ENCODE data around the gene RNU6-9.

DNA sequence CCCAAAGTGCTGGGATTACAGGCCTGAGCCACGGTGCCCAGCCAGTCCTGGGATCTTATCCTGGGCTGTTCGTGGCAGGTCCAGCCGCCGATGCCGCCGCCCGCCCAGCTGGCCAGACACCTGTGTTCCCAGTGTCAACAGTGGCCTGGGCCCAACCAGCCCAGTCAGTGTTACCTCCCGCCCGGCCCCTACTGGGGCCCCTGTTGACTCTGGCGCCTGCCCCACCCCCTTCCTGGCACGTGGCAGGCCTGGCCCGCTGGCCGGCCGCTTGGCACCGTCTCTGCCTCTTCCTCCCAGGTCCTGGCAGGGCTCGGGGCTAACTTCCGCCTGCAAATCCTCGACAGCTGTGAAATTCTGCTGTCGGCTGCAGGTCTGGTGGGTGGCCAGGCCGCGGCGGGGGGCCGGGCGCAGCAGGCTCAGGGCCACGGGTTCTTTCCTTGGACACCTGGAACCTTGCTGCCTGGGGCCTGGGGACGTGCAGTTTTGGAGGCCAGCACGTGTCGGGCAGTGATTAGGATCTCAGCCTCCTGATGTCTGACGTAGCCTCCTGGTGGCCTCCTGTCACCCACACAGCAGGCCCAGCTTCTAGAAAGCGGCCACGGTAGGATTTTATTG, 41.7 kb downstream of the RNU6-9 start:
- TF ChIP-seq, protein P1, sequence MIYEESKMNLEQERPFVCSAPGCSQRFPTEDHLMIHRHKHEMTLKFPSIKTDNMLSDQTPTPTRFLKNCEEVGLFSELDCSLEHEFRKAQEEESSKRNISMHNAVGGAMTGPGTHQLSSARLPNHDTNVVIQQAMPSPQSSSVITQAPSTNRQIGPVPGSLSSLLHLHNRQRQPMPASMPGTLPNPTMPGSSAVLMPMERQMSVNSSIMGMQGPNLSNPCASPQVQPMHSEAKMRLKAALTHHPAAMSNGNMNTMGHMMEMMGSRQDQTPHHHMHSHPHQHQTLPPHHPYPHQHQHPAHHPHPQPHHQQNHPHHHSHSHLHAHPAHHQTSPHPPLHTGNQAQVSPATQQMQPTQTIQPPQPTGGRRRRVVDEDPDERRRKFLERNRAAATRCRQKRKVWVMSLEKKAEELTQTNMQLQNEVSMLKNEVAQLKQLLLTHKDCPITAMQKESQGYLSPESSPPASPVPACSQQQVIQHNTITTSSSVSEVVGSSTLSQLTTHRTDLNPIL (CRISPR knock-in tag; IDR thresholded peaks at IDR 0.05; ENCODE audit: low read depth), result no peak
- TF ChIP-seq ISL1 (CRISPR knock-in tag; IDR thresholded peaks at IDR 0.05) (no peak), ZFP3 (CRISPR knock-in tag; IDR thresholded peaks at IDR 0.05) (no peak), CSDC2 (CRISPR knock-in tag; IDR thresholded peaks at IDR 0.05) (no peak), ESRRG (CRISPR knock-in tag; IDR thresholded peaks at IDR 0.05) (no peak), TCF4 (CRISPR knock-in tag; IDR thresholded peaks at IDR 0.05; ENCODE audit: borderline replicate concordance) (peak; percentile 59; the same call in 1 of the 2 replicates), ZFP30 (CRISPR knock-in tag; IDR thresholded peaks at IDR 0.05) (no peak)

Data from SK-N-SH treated with all-trans-retinoic acid at 6 μM for 48 hours (cell line).